Tibial nerve (tissue), 4 donors: ENCODE data around the gene ACOXL. TPM values are rescaled to one million over a fixed set of nuclear protein-coding genes. Genes with fewer than 3 reads are reported as not detected.

Source experiments
- DNase-seq, 2 donors: peaks; one replicate each; pipeline ENCODE4 v3.0.0-alpha.2; 2019; ENCODE audit warnings: low spot score in 2 of 2
- H3K27ac ChIP-seq, 4 donors: fragments of 200-600 bp; sonication (generic) in 3 of 4; one replicate each; pipeline ENCODE4 v1.5.1; 2017 to 2019; ENCODE audit warnings: mild to moderate bottlenecking in 1 of 4
- H3K27me3 ChIP-seq, 2 donors: fragments of 200-600 bp; sonication (generic) in 1 of 2; one replicate each; pipeline versions ENCODE4 v1.5.1 to v1.6.0; 2017 to 2019
- H3K36me3 ChIP-seq, 3 donors: fragments of 200-600 bp; sonication (generic); one replicate each; pipeline ENCODE4 v1.5.1; 2018 to 2019
- H3K4me1 ChIP-seq, 4 donors: fragments of 200-600 bp; sonication (generic) in 3 of 4; one replicate each; pipeline ENCODE4 v1.5.1; 2017 to 2019
- H3K4me3 ChIP-seq, 4 donors: fragments of 200-600 bp; sonication (generic) in 3 of 4; one replicate each; pipeline ENCODE4 v1.5.1; 2017 to 2019; ENCODE audit warnings: mild to moderate bottlenecking in 1 of 4, moderate library complexity in 1 of 4
- H3K9me3 ChIP-seq, 4 donors: fragments of 200-600 bp; sonication (generic) in 3 of 4; one replicate each; pipeline ENCODE4 v1.5.1; 2017 to 2019
- EP300 ChIP-seq, 2 donors: sonication (generic); formaldehyde crosslinking; IDR thresholded peaks; one replicate each; pipeline ENCODE4 v1.6.1; 2017; ENCODE audit warnings: antibody characterized with exemption in 2 of 2, mild to moderate bottlenecking in 1 of 2
- POLR2A ChIP-seq, 2 donors: fragments of 450-650 bp; IDR thresholded peaks; one replicate each; pipeline ENCODE4 v1.6.1; 2017; ENCODE audit warnings: antibody characterized with exemption in 2 of 2, mild to moderate bottlenecking in 2 of 2, moderate library complexity in 2 of 2
- WGBS, 2 donors: methylation state at CpG; one replicate each; pipeline ENCODE4 v1.1.5; 2018; 5-methylcytosine and 5-hydroxymethylcytosine counted together
- total RNA-seq, 4 donors: library from RNA; depleted of rRNA; stranded (reverse); fragments of >200 nt; gene quantifications; one replicate each; pipeline ENCODE4 v1.1.0, GENCODE V29; 2016
- TF ChIP-seq, protein P1 (sequence below), 5 experiments: fragments of 200-600 bp in 3 of 5; fragments of 450-650 bp in 2 of 5; sonication (generic) in 3 of 5; IDR thresholded peaks; one replicate each; pipeline ENCODE4 v1.5.1; 2016 to 2019; ENCODE audit warnings: antibody characterized with exemption in 5 of 5, mild to moderate bottlenecking in 3 of 5, moderate library complexity in 2 of 5

Gene ACOXL
- total RNA-seq, 4 donors from 2014 or later: 0.30 TPM; not detected in 3

DNA sequence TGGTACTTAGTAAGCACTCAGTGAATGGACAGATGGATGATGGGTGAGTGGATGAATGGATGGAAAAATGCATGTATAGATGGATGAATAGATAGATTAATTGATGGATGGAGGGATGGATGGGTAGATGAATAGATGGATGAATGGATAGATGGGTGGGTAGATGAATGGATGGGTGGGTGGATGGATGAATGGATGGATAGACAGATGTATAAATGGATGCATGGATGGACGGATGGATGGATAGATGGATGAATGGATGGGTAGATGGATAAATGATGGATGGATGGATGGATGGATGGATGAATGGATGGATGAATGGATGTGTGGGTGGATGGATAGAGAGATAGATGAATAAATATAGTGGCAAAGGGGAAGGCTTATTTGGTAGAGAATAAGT is 83.6 kb downstream of the ACOXL start:
- no peak for DNase-seq
- H3K4me1 ChIP-seq: no peaks in the 10 kb centered on the region
- no peaks in the 10 kb centered on the region for H3K27me3 ChIP-seq
- 88 to 90% methylated on average over 1 of the region's 1 CpG for WGBS, 2 donors
- H3K36me3 ChIP-seq: no peaks in the 10 kb centered on the region
- H3K4me3 ChIP-seq: no peak overlapping the region
- no peak overlapping the region for H3K27ac ChIP-seq
- H3K9me3 ChIP-seq: no peaks in the 10 kb centered on the region
- TF ChIP-seq, protein P1, sequence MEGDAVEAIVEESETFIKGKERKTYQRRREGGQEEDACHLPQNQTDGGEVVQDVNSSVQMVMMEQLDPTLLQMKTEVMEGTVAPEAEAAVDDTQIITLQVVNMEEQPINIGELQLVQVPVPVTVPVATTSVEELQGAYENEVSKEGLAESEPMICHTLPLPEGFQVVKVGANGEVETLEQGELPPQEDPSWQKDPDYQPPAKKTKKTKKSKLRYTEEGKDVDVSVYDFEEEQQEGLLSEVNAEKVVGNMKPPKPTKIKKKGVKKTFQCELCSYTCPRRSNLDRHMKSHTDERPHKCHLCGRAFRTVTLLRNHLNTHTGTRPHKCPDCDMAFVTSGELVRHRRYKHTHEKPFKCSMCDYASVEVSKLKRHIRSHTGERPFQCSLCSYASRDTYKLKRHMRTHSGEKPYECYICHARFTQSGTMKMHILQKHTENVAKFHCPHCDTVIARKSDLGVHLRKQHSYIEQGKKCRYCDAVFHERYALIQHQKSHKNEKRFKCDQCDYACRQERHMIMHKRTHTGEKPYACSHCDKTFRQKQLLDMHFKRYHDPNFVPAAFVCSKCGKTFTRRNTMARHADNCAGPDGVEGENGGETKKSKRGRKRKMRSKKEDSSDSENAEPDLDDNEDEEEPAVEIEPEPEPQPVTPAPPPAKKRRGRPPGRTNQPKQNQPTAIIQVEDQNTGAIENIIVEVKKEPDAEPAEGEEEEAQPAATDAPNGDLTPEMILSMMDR (IDR thresholded peaks at IDR 0.05): no peak
- no peak for TF ChIP-seq POLR2A (IDR thresholded peaks at IDR 0.05)

DNA sequence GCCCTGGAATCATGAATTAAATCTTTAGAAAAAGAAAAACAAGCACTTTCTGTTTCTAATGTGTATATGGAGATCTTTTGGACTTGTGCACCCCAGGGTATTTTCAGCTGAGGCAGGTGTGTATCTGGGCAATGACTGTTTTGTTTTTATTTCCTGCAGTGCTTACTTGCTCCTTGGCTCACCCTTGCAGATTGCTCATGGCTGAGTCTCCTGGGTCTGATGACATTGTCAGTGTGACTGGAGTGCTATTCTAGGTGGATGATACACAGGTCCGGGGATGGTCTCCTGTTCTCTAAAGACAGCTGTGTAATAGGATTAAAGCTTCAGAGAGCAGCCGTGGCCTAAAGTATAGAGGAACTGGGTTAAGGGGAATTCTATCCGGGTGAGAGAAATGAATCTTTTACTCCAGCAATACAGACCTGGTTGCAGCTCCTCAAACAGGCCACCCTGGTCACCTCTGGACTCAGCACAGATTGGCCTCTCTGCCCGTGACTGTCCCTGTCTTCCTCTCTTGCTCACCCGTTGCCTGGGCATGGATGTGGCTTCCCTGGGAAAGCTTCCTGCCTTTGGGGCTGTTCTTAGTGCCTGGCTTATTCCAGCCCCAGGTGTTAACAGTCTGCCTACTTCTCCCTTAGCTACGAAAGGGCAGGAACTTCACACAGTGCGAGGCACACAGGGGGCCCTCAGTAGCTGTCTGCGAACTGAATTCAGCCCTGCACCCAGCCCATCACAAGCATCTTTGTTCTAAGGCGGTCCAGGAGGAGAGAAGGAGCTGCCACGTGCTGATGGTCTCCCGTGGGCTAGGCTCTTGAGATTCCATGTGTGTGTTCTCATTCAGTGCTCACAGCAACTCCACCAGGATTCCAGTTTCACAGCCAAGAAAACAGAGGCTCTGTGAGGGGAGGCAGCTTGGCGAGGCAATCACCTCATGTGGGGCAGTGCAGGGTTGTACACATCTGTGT is 84.3 kb downstream of the ACOXL start:
- no peak overlapping the region for H3K27ac ChIP-seq
- DNase-seq: no peak
- 69 to 75% methylated on average over 11 to 12 of the region's 12 CpGs for WGBS, 2 donors

DNA sequence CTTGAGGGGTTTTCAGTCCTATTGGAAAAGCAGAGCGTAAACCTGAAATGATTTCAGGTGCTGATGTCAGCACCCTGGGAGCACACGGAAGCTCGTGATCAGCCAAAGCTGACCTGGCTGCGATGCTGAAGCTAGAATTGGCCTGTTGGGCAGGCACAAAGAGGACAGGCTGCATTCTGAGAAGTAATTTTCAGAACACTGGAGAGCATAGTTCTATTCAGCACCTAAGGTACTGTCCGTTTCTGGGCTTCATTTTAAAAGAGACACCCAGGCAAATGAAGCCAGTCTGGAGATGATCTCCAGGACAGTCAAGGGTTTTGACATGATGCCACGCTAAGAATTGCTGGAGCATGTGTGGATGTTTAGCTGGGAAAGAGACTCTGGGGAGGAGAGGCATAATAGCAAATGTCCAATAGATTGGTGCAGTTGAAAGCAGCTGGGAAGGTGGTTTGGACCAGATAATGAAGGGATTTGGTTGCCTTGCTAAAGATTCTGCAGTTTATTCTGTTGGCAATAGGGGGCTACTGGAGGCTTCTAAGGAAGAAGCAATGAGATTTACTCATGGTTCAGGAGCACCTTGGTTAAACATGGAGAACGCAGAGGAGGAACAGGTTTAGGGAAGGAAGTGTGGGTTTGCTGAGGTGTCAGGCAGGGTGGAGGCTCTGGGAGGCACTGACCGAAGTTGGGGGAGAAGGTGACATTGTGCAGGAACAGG is 86.6 kb downstream of the ACOXL start:
- Histone ChIP-seq H3K27ac (no peak overlapping the region), H3K4me1 (no peaks in the 10 kb centered on the region), H3K36me3 (no peaks in the 10 kb centered on the region), H3K4me3 (no peak overlapping the region), H3K27me3 (no peaks in the 10 kb centered on the region), H3K9me3 (peaks cover 0 to 17% (median 5%) of the 10 kb centered on the region in 4 donors)
- WGBS, 2 donors: 70 to 74% methylated on average over 7 to 8 of the region's 8 CpGs
- TF ChIP-seq POLR2A (IDR thresholded peaks at IDR 0.05) (no peak), EP300 (IDR thresholded peaks at IDR 0.05) (no peak)
- TF ChIP-seq, protein P1 (IDR thresholded peaks at IDR 0.05): no peak
- no peak for DNase-seq

More for the DNA sequence above, 84.3 kb downstream of the ACOXL start:
- Histone ChIP-seq H3K4me1 (no peaks in the 10 kb centered on the region), H3K4me3 (no peak overlapping the region), H3K9me3 (no peaks in the 10 kb centered on the region), H3K27me3 (no peaks in the 10 kb centered on the region), H3K36me3 (no peaks in the 10 kb centered on the region)
- TF ChIP-seq POLR2A (IDR thresholded peaks at IDR 0.05) (no peak), EP300 (IDR thresholded peaks at IDR 0.05) (no peak)
- TF ChIP-seq, protein P1 (IDR thresholded peaks at IDR 0.05): no peak

DNA sequence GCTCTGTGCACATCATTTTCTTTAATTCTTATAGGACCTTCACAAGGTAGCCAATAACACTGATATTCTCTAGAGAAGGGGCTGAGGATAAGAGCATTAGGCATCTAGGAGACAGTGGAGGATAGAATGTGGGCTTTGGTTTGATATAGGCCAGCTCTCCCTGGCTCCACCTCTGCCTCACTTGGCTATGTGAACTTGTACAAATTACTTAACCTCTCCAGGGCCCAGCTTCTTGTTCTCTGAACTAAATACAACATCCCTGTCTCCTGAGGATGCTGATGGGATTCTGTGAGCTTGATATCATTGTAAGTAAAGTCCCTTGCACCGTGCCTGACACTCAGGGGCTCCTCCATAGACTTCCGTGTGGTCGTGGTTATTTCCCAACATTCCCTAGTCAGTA is 87.3 kb downstream of the ACOXL start:
- H3K4me3 ChIP-seq: no peak overlapping the region
- TF ChIP-seq, protein P1 (IDR thresholded peaks at IDR 0.05): no peak
- TF ChIP-seq EP300 (IDR thresholded peaks at IDR 0.05): no peak
- no peak for TF ChIP-seq POLR2A (IDR thresholded peaks at IDR 0.05)
- no peaks in the 10 kb centered on the region for H3K36me3 ChIP-seq
- H3K27ac ChIP-seq: no peak overlapping the region
- H3K27me3 ChIP-seq: no peaks in the 10 kb centered on the region
- no peaks in the 10 kb centered on the region for H3K4me1 ChIP-seq
- DNase-seq: no peak
- H3K9me3 ChIP-seq: peaks cover 0 to 25% (median 6%) of the 10 kb centered on the region in 4 donors
- WGBS, 2 donors: 88 to 89% methylated on average over 3 of the region's 3 CpGs

DNA sequence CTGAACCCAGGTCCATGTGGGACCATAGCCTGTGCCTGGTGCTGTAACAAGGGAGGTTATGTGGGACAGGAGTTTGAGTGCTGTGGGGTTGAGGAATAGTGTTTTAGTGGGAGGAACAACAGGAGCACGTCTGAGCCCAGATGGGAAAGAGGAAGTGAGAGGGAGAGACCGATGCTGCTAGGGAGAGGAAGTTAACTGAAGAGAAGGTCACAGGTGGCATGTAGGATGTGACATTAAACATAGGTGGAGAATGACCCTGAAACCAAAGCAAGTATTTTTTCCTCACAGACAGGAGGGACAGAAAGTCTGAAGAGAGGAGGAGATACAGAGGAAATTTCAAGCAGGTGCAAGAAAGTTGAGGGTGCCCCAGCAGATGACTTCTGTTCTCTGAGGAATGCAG is 87.8 kb downstream of the ACOXL start:
- no peaks in the 10 kb centered on the region for H3K27me3 ChIP-seq
- WGBS, 2 donors: 60% methylated on average over 2 of the region's 2 CpGs
- H3K4me3 ChIP-seq: no peak overlapping the region
- H3K27ac ChIP-seq: no peak overlapping the region
- TF ChIP-seq POLR2A (IDR thresholded peaks at IDR 0.05) (no peak), EP300 (IDR thresholded peaks at IDR 0.05) (no peak)
- TF ChIP-seq, protein P1 (IDR thresholded peaks at IDR 0.05): no peak
- H3K36me3 ChIP-seq: no peaks in the 10 kb centered on the region
- no peaks in the 10 kb centered on the region for H3K4me1 ChIP-seq
- peaks cover 0 to 29% (median 7%) of the 10 kb centered on the region in 4 donors for H3K9me3 ChIP-seq
- DNase-seq: no peak
